Adrenal gland (tissue), 5 donors: ENCODE results near the gene PTPRE.

Source experiments
- CTCF ChIP-seq, 6 experiments: fragments of 450-650 bp in 4 of 6; fragments of 200-600 bp in 2 of 6; sonication (generic) in 1 of 6; IDR thresholded peaks; 1 replicate in 5 of 6; 2 replicates in 1 of 6; pipeline versions ENCODE4 v1.5.1 to v1.8.0; 2016 to 2021; ENCODE audit warnings: antibody characterized with exemption in 6 of 6, mild to moderate bottlenecking in 2 of 6, moderate library complexity in 1 of 6
- POLR2A ChIP-seq, 2 donors: fragments of 450-650 bp; IDR thresholded peaks; one replicate each; pipeline ENCODE4 v1.6.1; 2017; ENCODE audit warnings: antibody characterized with exemption in 2 of 2, mild to moderate bottlenecking in 2 of 2, moderate library complexity in 1 of 2
- donor health status: DM: no; HTN: no; CAD: no.

GRCh38 chr10:127937069-127937468, 30.2 kb downstream of the PTPRE start:
- no peak for TF ChIP-seq CTCF (IDR thresholded peaks at IDR 0.05)
- TF ChIP-seq POLR2A (IDR thresholded peaks at IDR 0.05), result no peak
